AG09319 (cell line): ENCODE measurements around the gene MAP1B.

Experiments used
- DNase-seq: peaks from one replicate; pipeline ENCODE4 v3.0.0-alpha.2; 2010; ENCODE audit warnings: low read depth; ENCODE audit errors: extremely low read depth
- TF ChIP-seq, protein P1 (sequence below): IDR thresholded peaks from 2 replicates; pipeline ENCODE4 v1.5.1; 2011; ENCODE audit warnings: low read depth, mild to moderate bottlenecking, inconsistent platforms, low read length, moderate library complexity

MAP1B gene

DNA sequence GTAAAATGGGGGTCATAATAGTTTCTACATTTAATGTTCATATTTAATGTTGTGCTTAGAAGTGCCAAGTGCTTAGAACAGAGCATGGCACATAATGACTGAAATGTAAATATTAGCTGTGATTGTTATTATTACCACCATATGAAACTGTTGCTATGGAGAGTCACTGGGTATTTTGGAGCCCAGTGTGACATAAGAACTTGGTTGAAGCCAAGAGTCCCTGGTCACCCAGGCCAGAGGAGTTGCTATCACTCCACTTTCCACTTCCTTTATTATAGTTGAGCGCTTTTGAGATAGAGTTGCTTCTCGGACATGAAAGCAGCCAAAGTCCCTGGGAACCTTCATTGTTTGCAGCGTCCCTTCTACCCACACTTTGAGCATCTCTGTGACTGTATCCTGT, 77.1 kb downstream of the MAP1B start:
- no peak for DNase-seq
- TF ChIP-seq, protein P1, sequence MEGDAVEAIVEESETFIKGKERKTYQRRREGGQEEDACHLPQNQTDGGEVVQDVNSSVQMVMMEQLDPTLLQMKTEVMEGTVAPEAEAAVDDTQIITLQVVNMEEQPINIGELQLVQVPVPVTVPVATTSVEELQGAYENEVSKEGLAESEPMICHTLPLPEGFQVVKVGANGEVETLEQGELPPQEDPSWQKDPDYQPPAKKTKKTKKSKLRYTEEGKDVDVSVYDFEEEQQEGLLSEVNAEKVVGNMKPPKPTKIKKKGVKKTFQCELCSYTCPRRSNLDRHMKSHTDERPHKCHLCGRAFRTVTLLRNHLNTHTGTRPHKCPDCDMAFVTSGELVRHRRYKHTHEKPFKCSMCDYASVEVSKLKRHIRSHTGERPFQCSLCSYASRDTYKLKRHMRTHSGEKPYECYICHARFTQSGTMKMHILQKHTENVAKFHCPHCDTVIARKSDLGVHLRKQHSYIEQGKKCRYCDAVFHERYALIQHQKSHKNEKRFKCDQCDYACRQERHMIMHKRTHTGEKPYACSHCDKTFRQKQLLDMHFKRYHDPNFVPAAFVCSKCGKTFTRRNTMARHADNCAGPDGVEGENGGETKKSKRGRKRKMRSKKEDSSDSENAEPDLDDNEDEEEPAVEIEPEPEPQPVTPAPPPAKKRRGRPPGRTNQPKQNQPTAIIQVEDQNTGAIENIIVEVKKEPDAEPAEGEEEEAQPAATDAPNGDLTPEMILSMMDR = no peak

DNA sequence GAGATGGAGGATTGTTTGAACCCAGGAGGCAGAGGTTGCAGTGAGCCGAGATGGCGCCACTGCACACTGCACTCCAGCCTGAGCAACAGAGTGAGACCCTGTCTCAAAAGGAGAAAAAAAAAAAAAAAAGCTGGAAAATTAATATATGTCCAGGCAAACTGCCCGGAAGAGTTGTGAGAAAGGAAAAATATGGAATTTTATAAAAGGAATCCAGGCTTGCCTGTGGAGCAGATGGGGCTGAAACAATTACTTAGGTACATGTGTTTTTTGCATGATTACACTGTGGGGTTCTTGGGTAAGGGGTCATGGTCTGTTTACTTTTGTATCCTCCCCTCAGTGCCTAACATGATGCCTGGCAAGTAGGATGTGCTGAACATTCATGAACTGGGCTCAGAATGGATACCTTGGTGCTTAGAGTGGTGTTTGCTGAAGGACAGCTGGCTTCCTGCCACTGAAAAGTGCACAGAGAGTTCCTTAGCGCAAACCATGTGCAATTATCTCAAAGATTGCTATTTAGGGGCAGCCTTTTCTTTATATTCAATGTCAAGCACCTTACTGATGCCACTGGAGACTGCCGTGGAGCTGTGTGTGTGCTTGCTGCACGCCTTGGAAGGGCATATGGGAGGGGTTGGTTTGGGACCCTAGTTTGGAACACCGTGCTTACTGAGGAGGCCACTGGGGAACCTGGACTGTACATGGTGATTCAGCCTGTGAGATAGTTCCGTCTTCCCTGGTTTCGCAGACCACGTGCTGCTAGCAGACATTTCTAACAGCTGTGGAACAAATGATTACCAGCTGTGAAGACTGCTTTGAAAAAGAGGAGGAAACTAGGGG, 78.4 kb downstream of the MAP1B start:
- DNase-seq = no peak
- TF ChIP-seq, protein P1 = no peak

DNA sequence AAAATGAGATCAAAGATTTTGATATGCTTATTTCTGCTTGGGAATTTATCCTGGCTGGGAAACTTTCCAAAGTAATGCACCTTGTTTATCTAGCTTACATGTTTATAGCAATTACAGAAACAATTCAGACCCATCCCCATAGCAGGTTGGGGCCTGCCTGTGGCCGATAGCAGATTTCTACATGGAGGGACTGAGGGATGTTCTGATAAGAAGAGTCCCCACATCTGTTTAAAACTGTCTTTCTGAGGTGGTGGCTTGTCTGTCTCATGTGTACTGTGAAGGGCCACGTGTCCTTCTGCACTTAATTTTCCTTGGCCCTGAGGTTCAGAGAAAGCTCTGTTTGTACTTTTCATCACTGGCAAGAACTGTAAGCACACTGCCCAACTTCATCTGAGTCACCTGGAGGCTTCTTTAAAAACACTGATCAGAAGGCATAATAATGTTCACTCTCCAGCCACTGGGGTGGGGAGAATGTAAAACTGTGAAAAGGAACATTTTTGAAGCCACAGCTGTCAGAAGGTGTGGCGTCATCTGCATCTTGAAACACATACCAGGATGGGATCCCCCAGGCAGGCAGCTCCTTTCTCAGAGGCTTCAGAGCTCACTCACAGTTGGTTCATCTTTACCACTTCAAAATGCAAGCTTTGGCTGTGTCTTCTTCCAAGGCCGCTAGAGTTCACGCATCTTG, 80.3 kb downstream of the MAP1B start:
- TF ChIP-seq, protein P1 = no peak

DNA sequence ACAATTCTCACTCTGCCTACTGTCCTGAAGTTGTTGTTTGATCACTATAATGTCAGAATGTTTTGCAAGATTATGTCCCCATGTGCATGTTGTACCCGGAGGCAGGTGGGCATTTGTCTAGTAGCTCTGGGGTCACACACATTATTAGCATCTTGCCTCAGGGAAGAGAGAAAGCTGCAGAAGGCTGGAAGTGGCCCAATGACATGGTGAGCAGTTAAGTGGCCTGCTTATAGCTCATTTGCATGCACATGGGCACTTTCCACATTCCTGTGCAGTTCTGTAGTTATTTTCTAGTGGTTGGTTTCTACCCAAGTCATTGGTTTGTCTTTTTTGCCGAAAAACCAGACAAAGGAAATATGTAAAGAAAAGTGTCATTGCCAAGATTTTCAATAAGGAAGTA, 80.9 kb downstream of the MAP1B start:
- TF ChIP-seq, protein P1 = no peak
- DNase-seq = no peak

More for the DNA sequence above, 80.3 kb downstream of the MAP1B start:
- no peak for DNase-seq

DNA sequence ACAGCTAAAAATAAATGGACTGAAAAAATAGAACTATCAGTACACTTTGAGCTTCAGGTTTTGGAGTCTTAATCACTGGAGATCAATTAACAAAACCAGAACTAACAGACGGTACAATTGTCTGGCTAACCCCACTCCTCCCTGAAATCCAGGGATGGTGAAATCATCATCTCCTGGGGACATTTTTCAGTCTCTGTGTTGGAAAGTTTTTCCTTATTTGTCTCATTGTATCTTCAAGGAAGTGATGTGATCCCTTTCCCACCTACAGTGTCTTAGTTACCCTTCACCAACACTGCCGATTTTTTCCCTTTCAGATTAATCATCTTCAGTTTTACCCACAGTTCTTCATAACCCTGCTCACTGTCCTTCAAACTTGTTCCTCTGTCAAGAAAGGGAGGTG, 81.9 kb downstream of the MAP1B start:
- no peak for DNase-seq
- TF ChIP-seq, protein P1 = no peak

DNA sequence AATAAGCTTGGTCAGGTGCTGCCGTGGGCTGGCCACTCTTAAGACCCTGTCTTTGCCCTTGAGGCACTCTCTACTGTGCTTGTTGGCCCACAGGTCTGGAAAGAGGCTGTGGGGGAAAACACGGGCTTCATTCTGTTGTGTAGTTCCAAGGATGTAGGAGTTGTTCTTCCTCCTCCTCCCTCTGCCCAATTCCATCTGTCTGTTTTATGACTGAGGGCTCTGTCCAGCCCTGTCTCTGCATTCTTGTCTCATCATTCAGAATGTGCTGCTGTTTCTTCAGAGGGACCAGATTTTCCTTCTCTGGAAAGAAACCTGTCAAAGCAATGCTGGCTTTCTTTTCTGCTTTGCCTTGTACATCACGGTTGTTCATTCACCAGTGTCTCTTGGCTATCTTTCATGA, 84.1 kb downstream of the MAP1B start:
- TF ChIP-seq, protein P1 = no peak
- no peak for DNase-seq

DNA sequence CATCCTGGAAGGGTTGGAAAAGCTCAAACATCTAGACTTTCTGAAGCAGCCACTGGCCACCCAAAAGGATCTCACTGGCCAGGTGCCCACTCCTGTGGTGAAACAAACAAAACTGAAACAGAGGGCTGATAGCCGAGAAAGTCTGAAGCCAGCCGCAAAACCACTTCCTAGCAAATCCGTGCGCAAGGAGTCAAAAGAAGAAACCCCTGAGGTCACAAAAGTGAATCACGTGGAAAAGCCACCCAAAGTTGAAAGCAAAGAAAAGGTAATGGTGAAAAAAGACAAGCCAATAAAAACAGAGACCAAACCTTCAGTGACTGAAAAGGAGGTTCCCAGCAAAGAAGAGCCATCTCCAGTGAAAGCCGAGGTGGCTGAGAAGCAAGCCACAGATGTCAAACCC, 87.6 kb downstream of the MAP1B start:
- TF ChIP-seq, protein P1 = no peak
- DNase-seq = no peak
